ENCODE data around the gene DHRS11. TPM values are rescaled to one million over a fixed set of nuclear protein-coding genes. Genes with fewer than 3 reads are reported as not detected.

DHRS11 gene
- 1.7 and 2.5 TPM in 2 replicates for total RNA-seq

DNA sequence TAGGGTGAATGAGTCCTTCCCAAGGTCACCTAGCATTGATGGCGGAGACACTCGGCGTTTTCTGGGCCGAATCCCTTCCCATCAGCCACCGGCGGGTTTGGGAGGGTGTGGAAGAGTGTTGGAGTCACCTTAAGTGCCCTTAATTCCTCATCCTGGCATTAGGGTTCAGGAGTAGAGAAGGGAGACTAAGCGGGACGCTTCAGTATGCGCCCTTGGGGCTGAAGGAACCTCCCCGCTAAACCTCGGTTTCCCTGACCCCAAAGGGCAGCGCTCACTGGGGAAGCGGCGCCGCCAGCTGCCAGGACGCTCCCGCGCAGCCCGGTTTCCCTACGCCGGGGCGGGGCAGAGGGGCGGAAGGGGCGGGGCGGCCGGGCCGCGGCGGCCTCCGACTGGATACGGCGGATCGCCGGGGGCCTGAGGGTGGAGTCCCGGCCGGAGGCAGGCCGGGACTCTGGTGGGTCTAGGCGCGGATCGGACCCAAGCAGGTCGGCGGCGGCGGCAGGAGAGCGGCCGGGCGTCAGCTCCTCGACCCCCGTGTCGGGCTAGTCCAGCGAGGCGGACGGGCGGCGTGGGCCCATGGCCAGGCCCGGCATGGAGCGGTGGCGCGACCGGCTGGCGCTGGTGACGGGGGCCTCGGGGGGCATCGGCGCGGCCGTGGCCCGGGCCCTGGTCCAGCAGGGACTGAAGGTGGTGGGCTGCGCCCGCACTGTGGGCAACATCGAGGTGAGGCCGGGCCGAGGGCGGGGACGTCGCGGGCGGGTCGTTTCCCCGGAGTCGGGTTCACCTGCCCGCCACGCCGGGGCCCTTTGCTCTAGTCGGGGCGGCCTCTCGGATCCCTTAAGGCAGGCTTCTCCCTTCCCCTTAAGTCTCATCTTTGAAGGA lies at the start of gene DHRS11:
TSS of gene DHRS11 (plus strand) at position 446 of the 882 bp plus-strand sequence. CDS start at position 577, 131 bp downstream.

GRCh38 chr17:36544307-36545076 lies 47.2 kb upstream of the DHRS11 start, which contains the start of gene GGNBP2:
Gene GGNBP2 (plus strand): TSS chr17:36544919. CDS start chr17:36545725, 806 bp downstream.

GRCh38 chr17:36601303-36602029 lies 9.8 kb downstream of the DHRS11 start, which contains the start of gene MRM1:
Gene MRM1 (plus strand): TSS chr17:36601583. CDS start chr17:36601811, 228 bp downstream.

Other genes starting within 250 kb of the DHRS11 start
- not detected in 2 replicates for gene TBC1D3H, start 203.4 kb upstream of the DHRS11 start, total RNA-seq
- gene ZNHIT3, start 105.2 kb upstream of the DHRS11 start, total RNA-seq = 28.8 and 31.3 TPM in 2 replicates
- gene MYO19, start 57.0 kb upstream of the DHRS11 start, total RNA-seq = 13.0 and 21.4 TPM in 2 replicates
- 5.8 and 6.4 TPM in 2 replicates for gene PIGW, start 56.9 kb upstream of the DHRS11 start, total RNA-seq
- gene GGNBP2, start 47.0 kb upstream of the DHRS11 start, total RNA-seq = 30.6 and 36.7 TPM in 2 replicates
- 3.5 and 7.1 TPM in 2 replicates for gene MRM1, start 9.7 kb downstream of the DHRS11 start, total RNA-seq

Data from cardiac ventricle fibroblast (primary cell).